ENCODE measurements around the gene ARRDC1. TPM values are rescaled to one million over a fixed set of nuclear protein-coding genes. Genes with fewer than 3 reads are reported as not detected.

The ARRDC1 gene
- polyA plus RNA-seq, 2 donors, result 68.5 to 207 TPM

- 92 to 94% methylated on average over 14 of the region's 14 CpGs for WGBS, 2 donors
- Histone ChIP-seq H3K4me3 (ENCODE audit: low read depth in 1 of 2, low read length in 2 of 2) (no peak overlapping the region), H3K36me3 (ENCODE audit: control insufficient read depth in 2 of 2, insufficient read depth in 2 of 2, low read length in 1 of 2) (peaks cover 0 to 10% of the 10 kb centered on the region in 2 donors), H3K27ac (ENCODE audit: low read depth in 2 of 2, low read length in 1 of 2) (no peak overlapping the region), H3K27me3 (ENCODE audit: control insufficient read depth in 1 of 2, insufficient read depth in 2 of 2, low read length in 2 of 2) (no peaks in the 10 kb centered on the region), H3K9me3 (ENCODE audit: control insufficient read depth in 2 of 2, insufficient read depth in 1 of 2, low read depth in 1 of 2, low read length in 1 of 2) (no peaks in the 10 kb centered on the region), H3K4me1 (ENCODE audit: control insufficient read depth in 2 of 2, insufficient read depth in 2 of 2, low read length in 1 of 2) (peaks cover 0 to 4% of the 10 kb centered on the region in 2 donors)
Measured at GRCh38 chr9:137643921-137644320, 38.4 kb downstream of the ARRDC1 start.

- 88 to 93% methylated on average over 5 of the region's 5 CpGs for WGBS, 2 donors
- Histone ChIP-seq H3K27me3 (ENCODE audit: control insufficient read depth in 1 of 2, insufficient read depth in 2 of 2, low read length in 2 of 2) (no peaks in the 10 kb centered on the region), H3K4me1 (ENCODE audit: control insufficient read depth in 2 of 2, insufficient read depth in 2 of 2, low read length in 1 of 2) (peaks cover 0 to 4% of the 10 kb centered on the region in 2 donors), H3K9me3 (ENCODE audit: control insufficient read depth in 2 of 2, insufficient read depth in 1 of 2, low read depth in 1 of 2, low read length in 1 of 2) (no peaks in the 10 kb centered on the region), H3K27ac (ENCODE audit: low read depth in 2 of 2, low read length in 1 of 2) (no peak overlapping the region), H3K36me3 (ENCODE audit: control insufficient read depth in 2 of 2, insufficient read depth in 2 of 2, low read length in 1 of 2) (peaks cover 0 to 10% of the 10 kb centered on the region in 2 donors), H3K4me3 (ENCODE audit: low read depth in 1 of 2, low read length in 2 of 2) (no peak overlapping the region)
Measured at GRCh38 chr9:137645211-137645610, 39.7 kb downstream of the ARRDC1 start.

- Histone ChIP-seq H3K9me3 (ENCODE audit: control insufficient read depth in 2 of 2, insufficient read depth in 1 of 2, low read depth in 1 of 2, low read length in 1 of 2) (no peaks in the 10 kb centered on the region), H3K27me3 (ENCODE audit: control insufficient read depth in 1 of 2, insufficient read depth in 2 of 2, low read length in 2 of 2) (no peaks in the 10 kb centered on the region), H3K36me3 (ENCODE audit: control insufficient read depth in 2 of 2, insufficient read depth in 2 of 2, low read length in 1 of 2) (peaks cover 0 to 13% of the 10 kb centered on the region in 2 donors), H3K4me3 (ENCODE audit: low read depth in 1 of 2, low read length in 2 of 2) (no peak overlapping the region), H3K27ac (ENCODE audit: low read depth in 2 of 2, low read length in 1 of 2) (no peak overlapping the region), H3K4me1 (ENCODE audit: control insufficient read depth in 2 of 2, insufficient read depth in 2 of 2, low read length in 1 of 2) (peaks cover 0 to 4% of the 10 kb centered on the region in 2 donors)
- 91 to 93% methylated on average over 13 of the region's 13 CpGs for WGBS, 2 donors
Measured at GRCh38 chr9:137646341-137646740, 40.9 kb downstream of the ARRDC1 start.

- H3K4me1 ChIP-seq (ENCODE audit: control insufficient read depth in 2 of 2, insufficient read depth in 2 of 2, low read length in 1 of 2), result peaks cover 0 to 4% of the 10 kb centered on the region in 2 donors
- no peak overlapping the region for H3K4me3 ChIP-seq (ENCODE audit: low read depth in 1 of 2, low read length in 2 of 2)
- peaks cover 0 to 13% of the 10 kb centered on the region in 2 donors for H3K36me3 ChIP-seq (ENCODE audit: control insufficient read depth in 2 of 2, insufficient read depth in 2 of 2, low read length in 1 of 2)
- no peak overlapping the region for H3K27ac ChIP-seq (ENCODE audit: low read depth in 2 of 2, low read length in 1 of 2)
- WGBS, 2 donors, result 76 to 81% methylated on average over 15 of the region's 15 CpGs
- no peaks in the 10 kb centered on the region for H3K9me3 ChIP-seq (ENCODE audit: control insufficient read depth in 2 of 2, insufficient read depth in 1 of 2, low read depth in 1 of 2, low read length in 1 of 2)
- no peaks in the 10 kb centered on the region for H3K27me3 ChIP-seq (ENCODE audit: control insufficient read depth in 1 of 2, insufficient read depth in 2 of 2, low read length in 2 of 2)
Measured at GRCh38 chr9:137647096-137647714, 41.7 kb downstream of the ARRDC1 start.

DNA sequence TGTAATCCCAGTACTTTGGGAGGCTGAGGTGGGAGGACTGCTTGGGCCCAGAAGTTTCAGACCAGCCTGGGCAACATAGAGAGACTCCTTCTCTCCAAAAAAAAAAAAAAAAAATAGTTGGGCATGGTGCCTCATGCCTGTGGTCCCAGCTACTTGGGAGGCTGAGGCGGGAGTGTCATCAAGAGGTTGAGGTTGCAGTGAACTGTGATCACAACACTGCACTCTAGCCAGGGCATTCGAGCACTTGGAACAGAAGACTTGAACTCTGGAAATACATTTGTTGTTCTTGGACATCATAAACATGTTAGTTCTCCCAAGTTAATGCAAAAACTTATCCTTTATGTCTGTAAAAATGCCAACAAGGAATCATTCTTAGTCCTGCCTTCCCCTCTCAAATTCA, 42.9 kb downstream of the ARRDC1 start:
- Histone ChIP-seq H3K4me1 (ENCODE audit: control insufficient read depth in 2 of 2, insufficient read depth in 2 of 2, low read length in 1 of 2) (peaks cover 0 to 4% of the 10 kb centered on the region in 2 donors), H3K27me3 (ENCODE audit: control insufficient read depth in 1 of 2, insufficient read depth in 2 of 2, low read length in 2 of 2) (no peaks in the 10 kb centered on the region), H3K27ac (ENCODE audit: low read depth in 2 of 2, low read length in 1 of 2) (no peak overlapping the region), H3K4me3 (ENCODE audit: low read depth in 1 of 2, low read length in 2 of 2) (no peak overlapping the region), H3K36me3 (ENCODE audit: control insufficient read depth in 2 of 2, insufficient read depth in 2 of 2, low read length in 1 of 2) (peaks cover 0 to 13% of the 10 kb centered on the region in 2 donors), H3K9me3 (ENCODE audit: control insufficient read depth in 2 of 2, insufficient read depth in 1 of 2, low read depth in 1 of 2, low read length in 1 of 2) (no peaks in the 10 kb centered on the region)
- WGBS, 2 donors, result 76 to 93% methylated on average over 2 of the region's 2 CpGs

GRCh38 chr9:137649553-137649952, 44.1 kb downstream of the ARRDC1 start:
- no peak overlapping the region for H3K27ac ChIP-seq (ENCODE audit: low read depth in 2 of 2, low read length in 1 of 2)
- peaks cover 0 to 4% of the 10 kb centered on the region in 2 donors for H3K4me1 ChIP-seq (ENCODE audit: control insufficient read depth in 2 of 2, insufficient read depth in 2 of 2, low read length in 1 of 2)
- no peaks in the 10 kb centered on the region for H3K27me3 ChIP-seq (ENCODE audit: control insufficient read depth in 1 of 2, insufficient read depth in 2 of 2, low read length in 2 of 2)
- WGBS, 2 donors, result 84 to 85% methylated on average over 9 of the region's 9 CpGs
- H3K9me3 ChIP-seq (ENCODE audit: control insufficient read depth in 2 of 2, insufficient read depth in 1 of 2, low read depth in 1 of 2, low read length in 1 of 2), result no peaks in the 10 kb centered on the region
- H3K36me3 ChIP-seq (ENCODE audit: control insufficient read depth in 2 of 2, insufficient read depth in 2 of 2, low read length in 1 of 2), result peaks cover 0 to 10% of the 10 kb centered on the region in 2 donors
- no peak overlapping the region for H3K4me3 ChIP-seq (ENCODE audit: low read depth in 1 of 2, low read length in 2 of 2)

DNA sequence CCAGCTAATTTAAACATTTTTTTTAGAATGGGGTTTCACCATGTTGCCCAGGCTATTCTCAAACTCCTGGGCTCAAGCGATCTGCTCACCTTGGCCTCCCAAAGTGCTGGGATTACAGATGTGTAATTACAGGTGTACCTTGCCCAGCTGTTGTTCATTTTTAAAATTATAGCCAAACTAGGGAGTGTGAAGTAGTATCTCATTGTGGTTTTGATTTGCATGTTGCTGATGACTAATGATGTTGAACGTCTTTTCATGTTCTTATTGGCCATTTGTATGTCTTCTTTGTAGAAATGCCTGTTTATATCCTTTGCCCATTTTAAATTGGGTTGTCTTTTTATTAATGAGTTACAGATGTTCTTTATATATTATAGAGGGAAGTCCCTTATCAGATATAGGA, 44.8 kb downstream of the ARRDC1 start:
- H3K9me3 ChIP-seq (ENCODE audit: control insufficient read depth in 2 of 2, insufficient read depth in 1 of 2, low read depth in 1 of 2, low read length in 1 of 2), result no peaks in the 10 kb centered on the region
- H3K36me3 ChIP-seq (ENCODE audit: control insufficient read depth in 2 of 2, insufficient read depth in 2 of 2, low read length in 1 of 2), result peaks cover 0 to 10% of the 10 kb centered on the region in 2 donors
- no peak overlapping the region for H3K27ac ChIP-seq (ENCODE audit: low read depth in 2 of 2, low read length in 1 of 2)
- no peak overlapping the region for H3K4me3 ChIP-seq (ENCODE audit: low read depth in 1 of 2, low read length in 2 of 2)
- peaks cover 0 to 4% of the 10 kb centered on the region in 2 donors for H3K4me1 ChIP-seq (ENCODE audit: control insufficient read depth in 2 of 2, insufficient read depth in 2 of 2, low read length in 1 of 2)
- H3K27me3 ChIP-seq (ENCODE audit: control insufficient read depth in 1 of 2, insufficient read depth in 2 of 2, low read length in 2 of 2), result no peaks in the 10 kb centered on the region
- WGBS, 2 donors, result 72 to 85% methylated on average over 2 of the region's 2 CpGs

GRCh38 chr9:137650779-137651178, 45.3 kb downstream of the ARRDC1 start:
- 88 to 95% methylated on average over 7 of the region's 7 CpGs for WGBS, 2 donors
- H3K27ac ChIP-seq (ENCODE audit: low read depth in 2 of 2, low read length in 1 of 2), result no peak overlapping the region
- H3K4me3 ChIP-seq (ENCODE audit: low read depth in 1 of 2, low read length in 2 of 2), result no peak overlapping the region
- H3K27me3 ChIP-seq (ENCODE audit: control insufficient read depth in 1 of 2, insufficient read depth in 2 of 2, low read length in 2 of 2), result no peaks in the 10 kb centered on the region
- no peaks in the 10 kb centered on the region for H3K9me3 ChIP-seq (ENCODE audit: control insufficient read depth in 2 of 2, insufficient read depth in 1 of 2, low read depth in 1 of 2, low read length in 1 of 2)
- H3K4me1 ChIP-seq (ENCODE audit: control insufficient read depth in 2 of 2, insufficient read depth in 2 of 2, low read length in 1 of 2), result peaks cover 0 to 4% of the 10 kb centered on the region in 2 donors
- H3K36me3 ChIP-seq (ENCODE audit: control insufficient read depth in 2 of 2, insufficient read depth in 2 of 2, low read length in 1 of 2), result peaks cover 0 to 7% of the 10 kb centered on the region in 2 donors

- 97% methylated on average over 6 of the region's 6 CpGs for WGBS, 2 donors
- H3K9me3 ChIP-seq (ENCODE audit: control insufficient read depth in 2 of 2, insufficient read depth in 1 of 2, low read depth in 1 of 2, low read length in 1 of 2), result no peaks in the 10 kb centered on the region
Measured at GRCh38 chr9:137656416-137656815, 50.9 kb downstream of the ARRDC1 start.

DNA sequence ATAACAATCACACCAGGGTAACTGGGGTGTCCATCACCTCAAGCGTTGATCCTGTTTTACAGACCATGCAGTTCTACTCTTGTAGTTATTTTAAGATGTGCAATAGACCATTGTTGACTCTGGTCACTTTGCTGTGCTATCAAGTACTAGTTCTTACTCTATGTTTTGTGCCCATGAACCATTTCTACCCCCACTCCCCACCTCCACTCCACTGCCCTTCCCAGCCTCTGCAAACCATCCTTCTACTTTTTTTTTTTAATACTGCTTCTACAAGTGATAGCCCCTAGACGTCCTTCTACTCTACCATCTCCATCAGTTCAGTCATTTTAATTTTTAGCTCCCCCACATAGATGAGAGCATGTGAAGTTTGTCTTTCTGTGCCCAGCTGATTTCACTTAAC, 52.1 kb downstream of the ARRDC1 start:
- H3K27ac ChIP-seq (ENCODE audit: low read depth in 2 of 2, low read length in 1 of 2), result no peak overlapping the region
- H3K36me3 ChIP-seq (ENCODE audit: control insufficient read depth in 2 of 2, insufficient read depth in 2 of 2, low read length in 1 of 2), result peaks cover 0 to 2% of the 10 kb centered on the region in 2 donors
- no peaks in the 10 kb centered on the region for H3K4me1 ChIP-seq (ENCODE audit: control insufficient read depth in 2 of 2, insufficient read depth in 2 of 2, low read length in 1 of 2)
- H3K4me3 ChIP-seq (ENCODE audit: low read depth in 1 of 2, low read length in 2 of 2), result no peak overlapping the region
- WGBS, 2 donors, result 92% methylated on average over 2 of the region's 2 CpGs
- no peaks in the 10 kb centered on the region for H3K27me3 ChIP-seq (ENCODE audit: control insufficient read depth in 1 of 2, insufficient read depth in 2 of 2, low read length in 2 of 2)
- H3K9me3 ChIP-seq (ENCODE audit: control insufficient read depth in 2 of 2, insufficient read depth in 1 of 2, low read depth in 1 of 2, low read length in 1 of 2), result no peaks in the 10 kb centered on the region

More at GRCh38 chr9:137656416-137656815, 50.9 kb downstream of the ARRDC1 start:
- Histone ChIP-seq H3K4me1 (ENCODE audit: control insufficient read depth in 2 of 2, insufficient read depth in 2 of 2, low read length in 1 of 2) (no peaks in the 10 kb centered on the region), H3K27ac (ENCODE audit: low read depth in 2 of 2, low read length in 1 of 2) (no peak overlapping the region), H3K27me3 (ENCODE audit: control insufficient read depth in 1 of 2, insufficient read depth in 2 of 2, low read length in 2 of 2) (no peaks in the 10 kb centered on the region), H3K4me3 (ENCODE audit: low read depth in 1 of 2, low read length in 2 of 2) (no peak overlapping the region), H3K36me3 (ENCODE audit: control insufficient read depth in 2 of 2, insufficient read depth in 2 of 2, low read length in 1 of 2) (peaks cover 0 to 2% of the 10 kb centered on the region in 2 donors)

All from esophagus (tissue), 2 donors.